ENCODE measurements around the gene TNKS2. TPM values are rescaled to one million over a fixed set of nuclear protein-coding genes. Genes with fewer than 3 reads are reported as not detected.

TNKS2 gene
- 10 to 100 TPM; 38.4 TPM for total RNA-seq

DNA sequence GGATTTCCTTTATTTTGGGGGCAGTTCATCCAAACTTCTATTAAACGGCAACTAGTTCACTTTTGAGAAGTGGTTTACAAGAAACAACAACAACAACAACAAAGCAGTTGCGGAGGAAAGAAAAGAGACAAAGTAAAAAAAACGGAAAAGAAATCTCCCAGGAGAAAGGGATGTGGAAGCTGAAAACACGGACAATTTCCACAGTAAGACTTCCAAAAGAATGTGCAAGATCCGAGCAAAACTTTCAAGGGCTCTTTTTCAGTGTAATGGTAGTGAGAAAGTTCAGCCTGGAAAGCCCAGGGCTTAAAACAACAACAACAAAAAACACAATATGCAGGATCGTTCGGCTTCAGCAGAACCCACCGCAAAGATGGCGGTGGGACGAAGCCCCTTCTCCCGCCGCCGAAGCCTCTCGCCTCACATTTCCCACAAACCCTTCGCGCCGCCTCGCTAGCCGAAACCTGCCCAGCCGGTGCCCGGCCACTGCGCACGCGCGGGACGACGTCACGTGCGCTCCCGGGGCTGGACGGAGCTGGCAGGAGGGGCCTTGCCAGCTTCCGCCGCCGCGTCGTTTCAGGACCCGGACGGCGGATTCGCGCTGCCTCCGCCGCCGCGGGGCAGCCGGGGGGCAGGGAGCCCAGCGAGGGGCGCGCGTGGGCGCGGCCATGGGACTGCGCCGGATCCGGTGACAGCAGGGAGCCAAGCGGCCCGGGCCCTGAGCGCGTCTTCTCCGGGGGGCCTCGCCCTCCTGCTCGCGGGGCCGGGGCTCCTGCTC lies at the start of gene TNKS2:
Gene TNKS2, plus strand, starts transcription at position 553 of the 775 bp plus-strand sequence. CDS start 265 bp downstream, outside the sequence.

DNA sequence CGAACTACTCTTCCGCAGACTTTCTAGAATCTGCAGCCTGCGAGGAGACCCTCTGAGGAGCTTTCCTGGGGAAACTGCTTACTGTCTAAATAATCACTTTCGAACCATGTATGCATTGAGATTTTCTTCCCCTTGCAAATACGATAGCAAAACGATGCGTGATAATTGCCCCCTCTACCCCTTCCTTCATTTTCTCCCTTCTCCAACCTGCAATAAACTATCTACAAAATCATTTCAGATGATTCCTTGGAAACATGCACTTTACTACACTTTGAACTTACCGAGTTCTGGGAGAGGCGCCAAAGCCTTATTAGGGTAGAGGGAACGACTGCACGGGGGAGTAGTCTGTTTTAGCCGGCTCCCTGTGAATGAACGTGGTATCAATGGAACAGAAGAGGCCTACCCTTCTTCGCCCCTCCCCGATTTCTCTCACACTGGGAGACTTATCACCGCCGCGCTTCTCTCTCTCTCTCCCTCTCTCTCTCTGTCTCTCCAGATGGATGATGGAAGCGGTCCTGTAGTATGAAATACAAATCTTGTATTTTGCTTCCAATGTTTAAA lies 111.0 kb downstream of the TNKS2 start, which contains the start of gene FGFBP3:
Gene FGFBP3, minus strand, starts transcription at position 370 of the 561 bp plus-strand sequence. CDS start 517 bp downstream, outside the sequence.

Other genes starting within 250 kb of the TNKS2 start
- gene PPP1R3C, start 165.4 kb upstream of the TNKS2 start, total RNA-seq = not detected
- 1 to 10 TPM; 1.6 to 2.1 TPM for gene FGFBP3, start 111.1 kb downstream of the TNKS2 start, total RNA-seq
- gene BTAF1, start 125.3 kb downstream of the TNKS2 start, total RNA-seq = 10 to 100 TPM; 51.9 to 53.3 TPM

Data from activated naive CD4-positive, alpha-beta T cell treated with anti-CD3 and anti-CD28 coated beads, Interleukin-2, amount 10 ng/mL, durations not matched to agents 5 hours and 36 hours (primary cell).